H1 (cell line): ENCODE results near the gene DBNL.

ENCODE experiments used
- CTCF ChIP-seq, 3 experiments: IDR thresholded peaks; 1 replicate in 2 of 3; 2 replicates in 1 of 3; pipeline versions ENCODE4 v1.5.1 to v1.6.1; 2011; ENCODE audit warnings: low read length in 3 of 3, mild to moderate bottlenecking in 3 of 3, inconsistent platforms in 2 of 3, low read depth in 1 of 3, moderate library complexity in 1 of 3; ENCODE audit not compliant: insufficient read depth in 1 of 3; ENCODE audit errors: control extremely low read depth in 1 of 3
- GTF2F1 ChIP-seq: IDR thresholded peaks from 2 replicates; pipeline ENCODE4 v1.6.1; 2012; ENCODE audit warnings: low read depth, low read length, improper control_type of control experiment, borderline replicate concordance
- JUN ChIP-seq: IDR thresholded peaks from 2 replicates; pipeline ENCODE4 v1.6.1; 2011; ENCODE audit warnings: low read depth, mild to moderate bottlenecking, improper control_type of control experiment, low read length
- KDM5A ChIP-seq: fragments of 200-600 bp; IDR thresholded peaks from 2 replicates; pipeline ENCODE4 v1.7.1; 2012; ENCODE audit warnings: mild to moderate bottlenecking, low read length, inconsistent platforms, mixed read lengths
- ZNF274 ChIP-seq: IDR thresholded peaks from 2 replicates; pipeline ENCODE4 v1.7.0; 2012; ENCODE audit warnings: low read length, borderline replicate concordance; ENCODE audit errors: extremely low read depth

DNA sequence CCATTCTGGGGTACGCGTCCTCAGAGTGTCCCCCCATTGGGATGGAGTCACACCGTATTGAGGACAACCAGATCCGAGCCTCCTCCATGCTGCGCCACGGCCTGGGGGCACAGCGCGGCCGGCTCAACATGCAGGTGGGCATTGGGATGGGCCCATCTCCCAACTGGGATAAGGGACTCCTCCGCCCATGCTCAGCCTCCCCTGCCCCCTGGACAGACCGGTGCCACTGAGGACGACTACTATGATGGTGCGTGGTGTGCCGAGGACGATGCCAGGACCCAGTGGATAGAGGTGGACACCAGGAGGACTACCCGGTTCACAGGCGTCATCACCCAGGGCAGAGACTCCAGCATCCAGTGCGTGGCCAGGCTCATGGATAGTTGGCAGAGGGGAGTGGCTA lies 65.5 kb downstream of the DBNL start:
- TF ChIP-seq ZNF274, result no peak
- no peak for TF ChIP-seq GTF2F1
- no peak for TF ChIP-seq CTCF (IDR thresholded peaks at IDR 0.05; ENCODE audit: control extremely low read depth in 1 of 3, insufficient read depth in 1 of 3, low read depth in 1 of 3, low read length in 3 of 3)
- no peak for TF ChIP-seq JUN
- TF ChIP-seq KDM5A, result no peak
